Mesothelial cell of epicardium (in vitro differentiated cells): ENCODE measurements around the gene LTBP1. TPM values are rescaled to one million over a fixed set of nuclear protein-coding genes. Genes with fewer than 3 reads are reported as not detected.

Experiments
- DNase-seq, 2 experiments: peaks; one replicate each; pipeline ENCODE4 v3.0.0; 2021; ENCODE audit warnings: low spot score in 2 of 2; ENCODE audit not compliant: unreplicated experiment in 2 of 2
- H3K27ac Mint-ChIP-seq: 2 replicates; pipeline ENCODE4 v1.8.0; 2021; ENCODE audit warnings: mixed read lengths
- H3K27me3 Mint-ChIP-seq: 2 replicates; pipeline ENCODE4 v1.8.0; 2021; ENCODE audit warnings: low read depth, mixed read lengths
- H3K36me3 Mint-ChIP-seq: 2 replicates; pipeline ENCODE4 v1.8.0; 2021; ENCODE audit warnings: mixed read lengths
- H3K4me1 Mint-ChIP-seq: 2 replicates; pipeline ENCODE4 v1.8.0; 2021; ENCODE audit warnings: mixed read lengths
- H3K4me3 Mint-ChIP-seq: 2 replicates; pipeline ENCODE4 v1.8.0; 2021; ENCODE audit warnings: mild to moderate bottlenecking, moderate library complexity, mixed read lengths
- H3K9me3 Mint-ChIP-seq: 2 replicates; pipeline ENCODE4 v1.8.0; 2021; ENCODE audit warnings: mixed read lengths
- CTCF ChIP-seq: fragments of 200-600 bp; sonication (generic); IDR thresholded peaks from one replicate; pipeline ENCODE4 v1.5.0; 2021; ENCODE audit warnings: antibody characterized with exemption; ENCODE audit not compliant: unreplicated experiment
- total RNA-seq: library from RNA; stranded (reverse); gene quantifications from 3 replicates; pipeline ENCODE4 v1.2.1, GENCODE V29; 2021

LTBP1 gene
- total RNA-seq, 1 donor from 2014 or later, result 80.2 TPM

DNA sequence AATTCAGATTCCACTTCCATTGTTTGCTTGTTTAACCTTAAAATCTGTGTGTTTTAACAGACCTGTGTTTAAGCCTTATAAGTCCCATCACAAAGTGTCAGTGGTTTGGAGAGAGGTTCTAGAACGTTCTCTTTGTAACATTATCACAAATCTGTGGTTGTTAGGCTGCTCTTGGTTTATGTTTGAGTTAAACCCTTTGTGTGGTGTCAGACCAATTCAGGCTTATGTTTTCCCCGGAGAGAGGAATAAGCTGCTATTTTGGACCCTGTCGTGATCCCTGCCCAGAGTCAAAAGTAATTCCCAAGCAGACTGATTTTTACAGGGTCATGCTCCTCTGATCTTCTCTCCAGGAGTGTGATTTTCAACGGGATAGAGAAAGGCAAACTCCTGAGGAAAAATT lies 43.8 kb upstream of the LTBP1 start:
- H3K27me3 Mint-ChIP-seq, result peaks cover under 1% of the 10 kb centered on the region
- TF ChIP-seq CTCF, result no peak
- no peak overlapping the region for H3K27ac Mint-ChIP-seq
- no peak for DNase-seq
- H3K4me3 Mint-ChIP-seq, result no peak overlapping the region
- peaks cover 6% of the 10 kb centered on the region for H3K4me1 Mint-ChIP-seq
- H3K36me3 Mint-ChIP-seq, result peaks cover 6% of the 10 kb centered on the region
- H3K9me3 Mint-ChIP-seq, result peaks cover 9% of the 10 kb centered on the region

DNA sequence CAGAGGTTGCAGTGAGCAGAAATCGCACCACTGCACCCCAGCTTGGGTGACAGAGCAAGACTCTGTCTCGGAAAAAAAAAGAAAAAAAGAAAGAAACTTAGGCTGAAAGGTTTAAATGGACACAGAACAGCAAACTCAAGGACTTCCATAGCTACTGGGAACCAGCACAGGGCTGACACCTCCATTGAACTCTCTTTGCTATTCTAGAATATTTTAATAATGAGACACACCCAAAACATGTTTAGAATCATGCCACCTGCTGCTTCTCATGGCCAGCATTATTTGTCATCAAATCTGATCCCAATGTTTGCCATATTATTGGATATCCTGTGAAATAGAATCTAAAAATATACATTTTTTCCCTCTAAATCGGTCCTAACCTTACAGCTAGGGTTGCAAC lies 42.7 kb upstream of the LTBP1 start:
- H3K27ac Mint-ChIP-seq, result no peak overlapping the region
- TF ChIP-seq CTCF, result no peak
- H3K4me3 Mint-ChIP-seq, result no peak overlapping the region
- H3K27me3 Mint-ChIP-seq, result no peaks in the 10 kb centered on the region
- H3K9me3 Mint-ChIP-seq, result peaks cover 9% of the 10 kb centered on the region
- peaks cover 6% of the 10 kb centered on the region for H3K36me3 Mint-ChIP-seq
- DNase-seq, result no peak
- H3K4me1 Mint-ChIP-seq, result peaks cover 6% of the 10 kb centered on the region

DNA sequence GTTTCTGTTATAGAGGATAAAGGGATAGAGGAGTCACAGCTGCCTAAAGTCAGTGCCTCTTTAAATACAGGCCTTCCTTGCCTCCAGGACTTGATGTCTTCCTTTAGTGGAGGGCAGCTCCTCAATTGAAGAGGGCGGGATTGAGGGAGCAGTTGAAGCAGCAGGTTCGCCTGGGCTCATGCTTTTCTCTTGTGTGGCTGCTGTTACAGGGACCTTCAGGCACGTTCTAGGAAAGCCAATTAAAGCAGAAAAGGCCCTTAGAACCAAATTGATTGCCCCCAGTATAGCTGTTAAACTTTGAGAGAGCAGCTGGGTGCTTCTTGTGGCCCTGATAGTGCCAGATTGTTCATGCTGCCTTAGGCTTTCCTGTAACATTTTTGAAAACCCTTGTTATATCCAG lies 42.0 kb upstream of the LTBP1 start:
- no peak overlapping the region for H3K4me3 Mint-ChIP-seq
- TF ChIP-seq CTCF, result no peak
- H3K36me3 Mint-ChIP-seq, result peaks cover 6% of the 10 kb centered on the region
- H3K4me1 Mint-ChIP-seq, result peaks cover 6% of the 10 kb centered on the region
- H3K27ac Mint-ChIP-seq, result no peak overlapping the region
- no peak for DNase-seq
- no peaks in the 10 kb centered on the region for H3K27me3 Mint-ChIP-seq
- H3K9me3 Mint-ChIP-seq, result peaks cover 9% of the 10 kb centered on the region

- Mint-ChIP-seq H3K27ac (no peak overlapping the region), H3K36me3 (peaks cover 6% of the 10 kb centered on the region), H3K9me3 (peaks cover 9% of the 10 kb centered on the region), H3K4me3 (no peak overlapping the region), H3K4me1 (peaks cover 5% of the 10 kb centered on the region), H3K27me3 (no peaks in the 10 kb centered on the region)
- TF ChIP-seq CTCF, result no peak
- DNase-seq, result no peak
Measured at GRCh38 chr2:32905270-32905669, 41.5 kb upstream of the LTBP1 start.

GRCh38 chr2:32910883-32911598 lies 35.7 kb upstream of the LTBP1 start:
- Mint-ChIP-seq H3K4me1 (no peaks in the 10 kb centered on the region), H3K27ac (no peak overlapping the region), H3K36me3 (peaks cover under 1% of the 10 kb centered on the region), H3K9me3 (peaks cover 1% of the 10 kb centered on the region), H3K27me3 (no peaks in the 10 kb centered on the region), H3K4me3 (no peak overlapping the region)
- no peak for DNase-seq
- no peak for TF ChIP-seq CTCF
